ENCODE data around the gene CEBPA.
A peak's percentile ranks its signal among the peaks of the same experiment; 100 is the strongest.
"Not testable (repeated sequence)": the region's sequence is repeated elsewhere in the genome, so short reads cannot be mapped to it uniquely, and the experiment has no call there.

Gene CEBPA

GRCh38 chr19:33300009-33300893 lies 2.1 kb downstream of the CEBPA start:
- DNase-seq: peak; percentile 12

DNA sequence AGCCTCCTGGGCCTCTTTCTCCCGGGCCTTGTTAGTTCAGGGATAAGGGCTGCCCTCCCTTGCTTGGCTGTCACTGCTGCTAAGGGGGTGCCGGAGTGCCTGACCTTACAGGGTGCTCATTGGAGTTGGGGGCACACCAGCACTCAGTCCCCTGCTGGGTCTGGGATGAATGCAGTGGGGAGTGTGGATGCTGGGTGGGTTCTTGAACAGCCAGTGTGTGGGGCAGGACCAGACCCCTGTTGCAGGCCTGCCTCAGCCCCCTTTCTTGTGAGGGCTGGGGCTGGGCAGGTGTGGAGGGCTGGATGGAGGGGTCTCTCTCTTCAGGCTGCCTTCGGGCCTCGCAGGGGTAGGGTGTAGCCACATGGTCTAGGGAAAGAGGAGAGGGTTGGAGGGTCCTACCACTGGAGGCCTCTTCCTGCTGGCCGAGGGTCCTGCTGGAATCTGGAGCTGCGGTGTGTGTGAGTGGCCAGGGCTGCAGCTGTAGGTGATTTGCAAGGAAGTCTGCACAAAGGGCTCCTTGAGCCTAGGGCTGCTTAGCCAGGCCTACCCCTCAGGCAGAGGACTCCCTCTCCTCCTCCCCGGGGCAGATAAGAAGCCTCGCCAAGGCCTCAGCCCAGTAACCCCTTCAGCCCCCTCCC lies 3.2 kb downstream of the CEBPA start:
- no peak for DNase-seq

GRCh38 chr19:33298146-33298911 lies 4.0 kb downstream of the CEBPA start:
- DNase-seq: no peak

DNA sequence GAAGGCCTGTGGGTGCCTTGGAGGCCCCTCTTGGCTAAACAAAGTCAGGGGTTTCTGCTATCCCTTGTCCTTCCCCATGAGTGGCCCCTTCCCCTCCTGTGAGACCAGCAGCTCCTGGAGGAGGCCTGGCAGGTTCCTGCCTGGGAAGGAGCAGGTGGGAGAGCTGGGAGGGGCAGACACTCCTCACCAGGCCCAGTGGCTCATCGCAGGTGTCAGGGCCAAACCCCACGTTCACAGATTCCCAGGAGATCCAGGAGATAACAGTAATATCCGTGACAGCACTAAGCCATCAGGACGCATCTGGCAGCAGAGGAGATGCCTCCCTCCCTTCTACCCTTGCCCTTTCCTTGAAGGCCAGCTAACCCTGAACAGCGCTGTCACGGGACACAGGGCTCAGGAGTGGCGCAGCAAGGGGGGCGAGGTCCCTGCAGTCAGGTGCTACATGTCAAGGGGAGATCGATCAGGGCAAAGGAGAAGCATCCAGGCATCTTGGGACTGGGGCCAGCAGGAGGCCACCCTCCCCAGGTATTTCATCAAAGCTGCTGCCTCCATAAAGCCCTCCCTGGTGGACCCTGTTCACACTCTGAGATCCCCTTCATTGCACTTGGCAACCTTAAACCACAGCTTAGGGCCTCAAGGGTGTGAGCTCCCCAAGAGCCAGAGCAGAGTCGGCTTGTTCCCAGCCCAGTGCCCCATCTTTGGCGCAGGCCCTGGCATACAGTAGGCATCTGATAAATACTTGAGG lies 4.8 kb downstream of the CEBPA start:
- DNase-seq: no peak

DNA sequence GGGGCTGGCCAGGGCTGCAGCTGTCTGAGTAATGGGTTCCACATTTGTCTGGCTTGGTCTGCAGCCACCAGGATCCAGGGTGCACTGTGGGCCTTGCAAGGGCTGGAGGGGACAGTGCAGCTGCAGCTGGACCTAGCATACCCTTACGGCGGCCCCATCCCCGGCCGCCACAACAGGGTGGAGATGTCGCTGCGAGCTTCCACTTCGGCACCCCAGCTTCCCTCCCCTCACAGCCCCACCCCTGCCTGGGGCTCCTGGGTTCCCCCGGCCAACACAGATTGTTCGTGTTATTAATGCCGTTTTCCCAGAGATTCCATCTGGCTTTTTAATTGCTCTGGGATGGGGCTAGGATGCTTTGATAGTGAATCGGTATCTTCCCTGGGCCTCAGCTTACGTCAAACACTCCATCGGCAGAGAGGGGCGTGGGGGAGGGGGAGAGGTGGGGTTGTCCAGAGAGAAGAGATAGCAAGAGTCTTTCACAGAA lies 5.8 kb downstream of the CEBPA start:
- DNase-seq: no peak

DNA sequence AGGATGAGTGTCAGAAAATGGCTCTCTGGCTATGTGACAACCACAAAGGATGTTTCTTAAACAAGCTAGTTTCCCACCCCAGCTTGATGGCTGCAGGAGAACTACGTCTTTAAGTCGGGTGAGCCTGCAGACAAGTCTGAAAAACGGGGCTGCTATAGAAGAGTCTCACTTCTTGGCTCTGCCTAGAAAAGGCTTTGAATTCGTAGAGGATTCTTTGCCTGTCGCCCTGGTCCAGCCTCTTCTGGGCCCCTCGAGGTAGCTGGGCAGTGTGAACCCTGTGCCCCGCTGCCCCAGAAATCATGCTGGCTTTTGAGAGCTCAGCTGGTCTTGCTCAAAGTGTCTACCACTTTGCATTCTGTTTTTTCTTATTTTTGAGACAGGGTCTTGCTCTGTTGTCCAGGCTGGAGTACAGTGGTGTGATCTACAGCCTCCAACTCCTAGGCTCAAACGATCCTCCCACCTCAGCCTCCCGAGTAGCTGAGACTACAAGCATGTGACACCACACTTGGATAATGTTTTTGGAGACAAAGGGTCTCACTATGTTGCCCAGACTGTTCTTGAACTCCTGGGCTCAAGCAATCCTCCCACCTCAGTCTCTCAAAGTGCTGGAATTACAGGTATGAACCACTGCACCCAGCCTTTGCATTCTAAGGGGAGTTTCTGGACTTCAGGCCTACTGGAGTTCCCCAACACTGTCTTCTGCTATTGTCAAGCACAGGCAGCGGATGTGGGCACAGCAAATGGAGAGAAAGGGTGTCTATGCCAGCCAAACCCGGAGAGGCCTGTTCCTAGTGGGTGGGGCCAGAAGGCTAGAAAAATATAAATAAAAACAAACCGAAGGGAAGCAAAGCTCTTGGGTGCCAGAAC lies 6.5 kb downstream of the CEBPA start:
- no peak for DNase-seq

DNA sequence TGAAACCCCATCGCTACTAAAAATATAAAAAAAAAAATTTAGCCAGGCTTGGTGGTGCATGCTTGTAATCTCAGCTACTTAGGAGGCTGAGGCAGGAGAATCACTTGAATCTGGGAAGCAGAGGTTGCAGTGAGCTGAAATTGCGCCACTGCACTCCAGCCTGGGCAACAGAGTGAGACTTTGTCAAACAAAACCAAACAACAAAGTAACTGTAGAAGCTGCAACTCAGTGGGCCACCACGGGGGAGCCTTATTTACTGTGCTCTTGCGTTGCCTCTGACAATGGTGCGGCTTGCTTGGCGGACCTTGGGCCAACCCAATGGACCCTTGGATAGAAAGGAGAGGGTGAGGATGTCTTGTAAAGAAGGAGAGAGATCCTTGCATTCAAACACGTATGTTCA lies 7.3 kb downstream of the CEBPA start:
- not testable (repeated sequence) for DNase-seq

GRCh38 chr19:33294058-33294798 lies 8.1 kb downstream of the CEBPA start:
- DNase-seq: no peak

- no peak for DNase-seq
Observed at GRCh38 chr19:33293255-33294057, 8.9 kb downstream of the CEBPA start.

DNA sequence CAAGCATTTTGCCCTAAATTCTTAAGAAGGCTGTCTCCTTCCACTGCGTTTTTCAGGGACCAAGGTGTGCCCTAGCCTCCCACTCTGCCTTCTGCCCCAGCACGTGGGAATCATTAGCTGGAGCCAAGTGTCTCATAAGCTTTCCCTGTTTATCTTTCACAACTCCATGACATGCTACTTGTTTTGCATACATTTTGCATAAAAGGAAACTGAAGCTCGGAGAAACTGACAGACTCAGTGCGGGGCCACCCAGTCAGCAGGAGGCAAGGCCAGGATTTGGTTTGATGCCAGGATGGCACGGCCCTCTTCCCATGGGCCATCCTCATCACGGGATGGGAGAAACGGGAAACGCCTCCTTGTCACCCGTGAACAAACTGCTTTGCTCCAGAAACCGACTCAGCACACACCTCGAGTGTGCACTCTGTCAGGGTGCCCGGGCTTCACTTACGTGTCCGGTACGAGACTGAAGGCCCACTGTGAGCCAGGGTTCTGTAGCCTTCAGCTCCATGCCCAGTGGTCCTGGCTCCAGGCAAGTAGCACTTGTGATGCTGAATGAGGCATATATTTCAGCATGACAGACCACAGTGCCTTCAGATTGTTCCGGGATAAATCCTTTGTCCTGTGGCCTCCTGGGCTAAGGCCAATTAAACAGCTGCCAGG lies 9.6 kb downstream of the CEBPA start:
- no peak for DNase-seq

DNA sequence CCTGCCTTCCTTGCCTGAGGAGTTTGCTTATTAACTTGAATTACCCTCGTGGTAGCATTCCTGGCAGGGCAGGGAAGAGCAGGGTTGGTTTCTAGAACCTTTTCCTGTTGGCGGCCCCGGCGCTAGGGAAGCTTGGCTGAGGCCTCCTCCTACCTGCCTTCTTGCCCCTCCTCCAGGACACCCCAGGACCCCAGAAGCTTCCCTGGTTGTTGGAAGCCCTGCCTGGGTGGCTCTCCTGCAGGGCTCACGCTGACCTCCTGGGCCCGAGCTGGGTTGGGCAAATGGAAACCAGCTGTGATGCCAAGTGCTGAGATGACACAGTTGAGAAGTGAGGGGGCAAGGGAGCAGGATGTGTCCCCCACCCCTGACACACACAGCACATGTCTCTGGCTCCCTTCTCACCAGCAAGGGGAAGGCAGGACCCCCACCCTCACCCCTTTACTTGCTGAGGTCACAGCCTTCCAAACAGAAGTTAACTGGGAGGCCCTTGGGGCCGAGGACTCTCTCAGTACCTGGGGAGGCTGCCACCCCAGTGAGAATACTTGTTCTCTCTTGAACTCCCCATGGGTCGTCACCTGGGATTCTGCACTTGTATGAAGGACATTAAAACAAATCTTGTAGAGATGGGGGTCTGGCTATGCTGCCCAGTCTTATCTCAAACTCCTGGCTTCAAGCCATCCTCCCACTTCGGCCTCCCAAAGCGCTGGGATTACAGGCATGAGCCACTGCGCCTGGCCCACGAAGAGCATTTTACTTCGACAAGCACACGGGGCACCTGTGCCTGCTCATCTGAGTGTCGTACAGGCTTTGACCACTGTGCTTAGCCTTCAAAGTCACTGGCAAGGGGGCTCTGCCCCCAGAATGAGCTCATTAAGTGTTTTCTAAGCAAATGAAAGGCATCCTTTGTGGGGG lies 10.5 kb downstream of the CEBPA start:
- no peak for DNase-seq

DNA sequence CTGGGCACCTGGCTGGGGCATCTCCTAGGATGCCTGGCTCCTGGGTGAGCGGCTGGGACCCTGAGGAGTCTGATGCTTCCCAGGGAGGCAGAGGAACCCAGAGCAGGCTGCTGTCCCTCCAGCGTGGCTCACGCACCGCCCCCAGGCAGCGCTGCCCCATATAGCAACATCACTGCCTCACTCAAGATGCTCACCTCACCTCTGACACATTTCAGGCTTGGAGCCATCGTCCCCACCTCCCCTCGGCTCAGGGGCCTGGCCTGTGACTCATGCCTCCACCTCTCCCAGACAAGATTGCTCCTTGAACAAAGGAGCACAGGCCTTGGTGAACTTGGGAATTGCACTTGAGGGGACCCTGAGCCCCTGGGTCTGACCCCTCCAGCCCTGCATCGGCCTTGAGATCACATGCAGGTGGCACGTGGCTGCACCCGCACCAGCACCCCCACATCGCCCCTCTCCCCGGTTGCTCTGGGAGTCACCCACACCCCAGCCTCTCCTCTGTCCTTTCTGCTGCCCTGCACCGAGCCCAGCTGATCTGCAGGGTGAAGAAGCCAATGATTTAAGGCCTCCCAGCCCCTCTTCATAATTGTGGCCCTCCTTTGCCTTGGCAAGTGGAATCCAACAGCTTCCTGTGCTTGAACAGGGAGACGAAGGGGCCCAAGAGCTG lies 11.2 kb downstream of the CEBPA start:
- no peak for DNase-seq

- no peak for DNase-seq
Observed at GRCh38 chr19:33290082-33290815, 12.1 kb downstream of the CEBPA start.

DNA sequence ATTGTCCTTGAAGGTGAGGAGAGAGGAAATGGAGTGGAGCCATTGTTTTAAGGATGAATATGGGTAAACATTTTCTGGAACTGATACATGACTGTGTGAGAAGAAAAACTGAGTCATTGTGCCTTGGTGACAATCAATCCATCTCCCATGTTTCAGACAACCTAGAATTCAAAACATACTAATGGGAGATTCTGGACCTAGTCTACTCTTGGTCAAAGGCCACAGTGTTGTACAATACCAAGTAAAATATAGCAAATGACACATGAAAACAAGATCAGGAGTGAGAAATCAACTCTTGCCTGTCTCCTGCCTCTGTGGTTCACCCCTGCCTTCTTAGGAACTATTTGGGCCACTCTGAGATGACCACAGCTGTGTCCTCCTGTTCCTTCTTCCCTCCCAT lies 13.1 kb downstream of the CEBPA start:
- no peak for DNase-seq

DNA sequence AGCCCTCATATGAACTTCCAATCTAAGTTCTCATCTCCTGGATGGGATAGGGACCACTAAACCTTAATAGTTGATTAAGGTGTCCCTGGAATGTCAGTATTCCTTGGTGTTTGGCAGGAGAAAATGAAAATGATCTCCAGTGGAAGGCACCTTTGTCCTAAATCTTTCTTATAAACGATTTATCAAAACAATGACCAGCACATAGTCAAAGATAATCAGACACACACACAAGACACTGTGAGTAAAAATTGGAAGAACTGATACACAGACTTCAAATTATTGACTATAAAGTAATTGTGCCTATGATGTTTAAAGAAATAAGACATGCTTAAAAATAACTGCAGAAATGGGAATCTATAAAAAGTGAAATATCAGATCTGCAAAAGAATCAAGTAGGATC lies 13.7 kb downstream of the CEBPA start:
- DNase-seq: no peak

GRCh38 chr19:33287927-33288326 lies 14.4 kb downstream of the CEBPA start:
- DNase-seq: no peak

GRCh38 chr19:33287438-33287837 lies 14.9 kb downstream of the CEBPA start:
- no peak for DNase-seq

Measured in stimulated activated CD8-positive, alpha-beta memory T cell treated with anti-CD3 and anti-CD28 coated beads, Interleukin-4, amount 100 ng/mL, for 48 hours (primary cell).